ENCODE measurements around the gene SIRT1. TPM values are rescaled to one million over a fixed set of nuclear protein-coding genes. Genes with fewer than 3 reads are reported as not detected.

The SIRT1 gene
- total and polyA plus RNA-seq, 2 donors (not counting 3 experiments of a cell fraction or from before 2014, with no cell fraction given), result 3.7 to 14.8 TPM

GRCh38 chr10:67864607-67865371, 19.7 kb upstream of the SIRT1 start:
- CTCF ChIA-PET, result interaction anchor here (1.3 to 3.3 kb wide), 3 partner anchors 10 to 348 kb away, joined by 3 to 17 read pairs (median 4); no protein-coding TSS in a partner anchor
- FAIRE-seq, result no peak

More at GRCh38 chr10:67864607-67865371, 19.7 kb upstream of the SIRT1 start:
- Histone ChIP-seq H3K79me2 (ENCODE audit: control insufficient read depth, insufficient read depth, low read length) (no peaks in the 10 kb centered on the region), H3K27me3 (ENCODE audit: control insufficient read depth in 2 of 2, insufficient read depth in 2 of 2, low read length in 2 of 2) (no peaks in the 10 kb centered on the region), H4K20me1 (replicated peaks; ENCODE audit: control insufficient read depth, extremely low read depth, insufficient read depth, low read length) (no peaks in the 10 kb centered on the region), H3K27ac (ENCODE audit: insufficient read depth, low read depth, low read length) (no peak overlapping the region), H3K9me3 (replicated peaks; ENCODE audit: control insufficient read depth, insufficient read depth, low read length) (no peaks in the 10 kb centered on the region), H3K4me3 (replicated peaks in 1 of 3; ENCODE audit: insufficient read depth in 1 of 3, low read depth in 1 of 3, low read length in 3 of 3) (no peak overlapping the region), H3K9ac (replicated peaks; ENCODE audit: extremely low read depth, insufficient read depth, low read length) (no peak overlapping the region), H3K4me2 (ENCODE audit: insufficient read depth, low read length) (no peak overlapping the region), H3K4me1 (ENCODE audit: control insufficient read depth, extremely low read depth, insufficient read depth, low read length) (no peaks in the 10 kb centered on the region), H3K9me1 (replicated peaks; ENCODE audit: control insufficient read depth, extremely low read depth, insufficient read depth, low read length) (no peaks in the 10 kb centered on the region), H2AFZ (ENCODE audit: low read depth, low read length) (no peak overlapping the region), H3K36me3 (ENCODE audit: control insufficient read depth in 2 of 2, extremely low read depth in 1 of 2, insufficient read depth in 2 of 2, low read length in 2 of 2) (no peaks in the 10 kb centered on the region)
- POLR2A ChIA-PET, result no interaction called here
- intact Hi-C loops (cut with micrococcal nuclease) (no loop called here), dilution Hi-C loops (cut with MboI; ENCODE audit: extremely low pct_ligation_motif_present, low sequenced_read_pairs) (no loop called here)
- no peak for TF ChIP-seq GATA2 (IDR thresholded peaks at IDR 0.05; ENCODE audit: insufficient read depth, insufficient read length, low read depth, low read length)
- no peak for TF ChIP-seq POLR2AphosphoS5 (IDR thresholded peaks at IDR 0.05; ENCODE audit: insufficient read depth, low read depth, low read length)
- TF ChIP-seq, protein P1, sequence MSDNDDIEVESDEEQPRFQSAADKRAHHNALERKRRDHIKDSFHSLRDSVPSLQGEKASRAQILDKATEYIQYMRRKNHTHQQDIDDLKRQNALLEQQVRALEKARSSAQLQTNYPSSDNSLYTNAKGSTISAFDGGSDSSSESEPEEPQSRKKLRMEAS (IDR thresholded peaks at IDR 0.05; ENCODE audit: insufficient read depth, insufficient read length), result no peak
- TF ChIP-seq FOS (IDR thresholded peaks at IDR 0.05; ENCODE audit: borderline replicate concordance, insufficient read depth, low read length), result no peak
- no peak for TF ChIP-seq JUN (IDR thresholded peaks at IDR 0.05; ENCODE audit: borderline replicate concordance, insufficient read depth, insufficient read length, low read depth)
- no peak for TF ChIP-seq CTCF (IDR thresholded peaks at IDR 0.05; ENCODE audit: extremely low read depth in 1 of 2, insufficient read depth in 1 of 2, low read depth in 1 of 2, low read length in 2 of 2)
- no peak for TF ChIP-seq EZH2 (IDR thresholded peaks at IDR 0.05; ENCODE audit: borderline replicate concordance, low read depth, low read length, severe bottlenecking)
- no peak for TF ChIP-seq POLR2A (IDR thresholded peaks at IDR 0.05; ENCODE audit: low read depth, low read length)
- TF ChIP-seq MYC (IDR thresholded peaks at IDR 0.05; ENCODE audit: low read depth, low read length), result no peak
- no peak for DNase-seq (ENCODE audit: low read depth, low spot score)
- no TSS peak for BruUV-seq (replicated peaks)

Measured in endothelial cell of umbilical vein (primary cell).